ENCODE results near the gene FBXO4. TPM values are rescaled to one million over a fixed set of nuclear protein-coding genes. Genes with fewer than 3 reads are reported as not detected.

Gene FBXO4
- total RNA-seq, result 16.1 and 17.2 TPM in 2 replicates

- no peaks in the 10 kb centered on the region for H3K9me3 Mint-ChIP-seq
- peaks cover 28% of the 10 kb centered on the region for H3K36me3 Mint-ChIP-seq (ENCODE audit: low read depth)
- no peaks in the 10 kb centered on the region for H3K27me3 Mint-ChIP-seq (ENCODE audit: low read depth)
- H3K27ac Mint-ChIP-seq, result peak within 1 kb of the TSS; percentile 98
- peak; percentile 86 for DNase-seq (ENCODE audit: low spot score)
- H3K4me1 Mint-ChIP-seq (ENCODE audit: low read depth), result peaks cover 17% of the 10 kb centered on the region
- peak within 1 kb of the TSS; percentile 90 for H3K4me3 Mint-ChIP-seq (ENCODE audit: low read depth)
- intact Hi-C loops (cut with micrococcal nuclease), result loop anchor here (1.0 kb wide), 3 partner anchors 21 to 69 kb away; partner anchors contain the start of genes OXCT1 and RIMOC1
These were observed at the start of gene FBXO4 for GRCh38 chr5:41924872-41925554. FBXO4 (plus strand) TSS chr5:41925281; CDS start chr5:41925310, 29 bp downstream.

DNA sequence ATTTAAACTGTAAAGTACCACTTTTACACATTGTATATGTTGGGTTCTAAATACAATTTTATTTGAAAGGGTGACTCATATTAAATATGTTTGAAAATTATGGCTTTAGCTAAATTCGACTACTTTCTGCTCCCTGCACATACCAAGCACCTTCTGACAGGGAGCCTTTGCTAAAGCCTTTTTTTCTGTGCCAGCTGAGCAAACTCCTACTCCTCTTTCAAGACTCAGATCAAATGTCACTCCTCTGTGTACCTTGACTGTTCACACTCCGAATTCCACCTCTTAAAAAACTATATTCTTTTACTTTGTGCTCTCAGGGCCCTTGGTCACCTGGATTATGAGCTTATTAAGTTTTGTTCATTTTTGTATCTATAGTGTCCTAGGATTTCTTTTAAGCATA, 48.4 kb upstream of the FBXO4 start:
- Mint-ChIP-seq H3K4me1 (ENCODE audit: low read depth) (peaks cover 35% of the 10 kb centered on the region), H3K27ac (no peak overlapping the region), H3K36me3 (ENCODE audit: low read depth) (peaks cover 2% of the 10 kb centered on the region), H3K27me3 (ENCODE audit: low read depth) (no peaks in the 10 kb centered on the region), H3K9me3 (no peaks in the 10 kb centered on the region), H3K4me3 (ENCODE audit: low read depth) (no peak overlapping the region)
- no peak for DNase-seq (ENCODE audit: low spot score)
- intact Hi-C loops (cut with micrococcal nuclease), result no loop called here

GRCh38 chr5:41877408-41877807, 47.7 kb upstream of the FBXO4 start:
- Mint-ChIP-seq H3K36me3 (ENCODE audit: low read depth) (peaks cover 2% of the 10 kb centered on the region), H3K4me1 (ENCODE audit: low read depth) (peaks cover 35% of the 10 kb centered on the region), H3K27me3 (ENCODE audit: low read depth) (no peaks in the 10 kb centered on the region), H3K27ac (no peak overlapping the region), H3K4me3 (ENCODE audit: low read depth) (no peak overlapping the region), H3K9me3 (no peaks in the 10 kb centered on the region)
- intact Hi-C loops (cut with micrococcal nuclease), result no loop called here
- no peak for DNase-seq (ENCODE audit: low spot score)

DNA sequence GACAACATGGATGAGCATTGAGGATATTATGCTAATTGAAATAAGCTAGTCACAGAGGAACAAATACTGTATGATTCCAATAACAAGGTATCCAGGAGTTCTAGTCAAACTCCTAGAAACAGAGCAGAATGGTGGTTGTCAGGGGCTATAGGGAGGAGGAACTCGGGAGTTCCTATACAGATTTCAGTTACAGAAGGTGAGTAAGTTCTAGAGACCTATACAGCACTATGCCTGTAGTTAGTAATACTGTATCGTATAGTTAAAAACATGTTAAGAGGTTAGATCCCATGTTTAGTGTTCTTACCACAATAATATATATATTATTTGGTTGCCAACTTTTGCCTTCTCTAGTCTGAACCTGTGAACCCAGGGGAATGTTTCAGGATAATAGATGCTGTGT, 46.9 kb upstream of the FBXO4 start:
- Mint-ChIP-seq H3K9me3 (no peaks in the 10 kb centered on the region), H3K27me3 (ENCODE audit: low read depth) (no peaks in the 10 kb centered on the region), H3K4me3 (ENCODE audit: low read depth) (no peak overlapping the region), H3K36me3 (ENCODE audit: low read depth) (peaks cover 2% of the 10 kb centered on the region), H3K4me1 (ENCODE audit: low read depth) (peaks cover 38% of the 10 kb centered on the region), H3K27ac (no peak overlapping the region)
- intact Hi-C loops (cut with micrococcal nuclease), result no loop called here
- no peak for DNase-seq (ENCODE audit: low spot score)

DNA sequence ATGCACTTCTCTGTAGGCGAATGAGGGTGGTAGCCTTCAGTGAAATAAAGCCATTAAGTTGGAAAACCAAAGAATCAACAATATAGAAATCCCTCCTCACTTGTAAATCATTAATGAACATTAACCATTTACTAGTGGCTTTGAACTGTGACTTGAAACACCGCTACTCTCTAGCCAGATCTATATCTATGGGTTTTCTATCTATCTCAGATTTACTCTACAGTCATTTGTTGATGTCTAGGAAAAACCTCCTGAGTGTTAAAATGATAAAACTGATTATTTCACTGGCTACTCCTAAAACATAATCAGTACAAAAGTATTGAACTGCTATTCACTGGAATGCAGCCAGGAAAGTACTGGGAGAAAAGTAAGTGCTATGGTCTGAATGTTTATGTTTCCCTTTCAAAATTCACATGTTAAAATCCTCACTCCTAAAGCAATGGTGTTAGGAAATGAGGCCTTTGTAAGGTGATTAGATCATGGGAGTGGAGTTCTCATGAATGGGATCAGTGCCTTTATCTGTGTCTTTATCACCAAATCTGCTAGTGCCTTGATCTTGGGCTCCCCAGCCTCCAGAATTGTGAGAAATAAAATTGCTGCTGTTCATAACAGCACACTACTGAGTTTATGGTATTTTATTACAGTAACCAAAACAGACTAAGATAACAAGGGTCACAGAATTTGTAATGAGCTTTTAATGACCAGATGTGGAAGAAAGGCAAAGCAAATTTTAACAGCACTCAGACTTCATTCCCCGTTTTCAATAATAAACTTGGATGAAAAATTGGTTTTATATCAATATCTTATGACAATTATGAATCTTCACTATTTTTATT, 46.2 kb upstream of the FBXO4 start:
- Mint-ChIP-seq H3K36me3 (ENCODE audit: low read depth) (peaks cover 2% of the 10 kb centered on the region), H3K4me3 (ENCODE audit: low read depth) (no peak overlapping the region)
- intact Hi-C loops (cut with micrococcal nuclease), result no loop called here

GRCh38 chr5:41882765-41883164, 42.3 kb upstream of the FBXO4 start:
- H3K27me3 Mint-ChIP-seq (ENCODE audit: low read depth), result no peaks in the 10 kb centered on the region
- H3K36me3 Mint-ChIP-seq (ENCODE audit: low read depth), result no peaks in the 10 kb centered on the region
- no peak overlapping the region for H3K27ac Mint-ChIP-seq
- intact Hi-C loops (cut with micrococcal nuclease), result no loop called here
- no peaks in the 10 kb centered on the region for H3K9me3 Mint-ChIP-seq
- peaks cover 30% of the 10 kb centered on the region for H3K4me1 Mint-ChIP-seq (ENCODE audit: low read depth)
- H3K4me3 Mint-ChIP-seq (ENCODE audit: low read depth), result no peak overlapping the region
- DNase-seq (ENCODE audit: low spot score), result no peak

More for the DNA sequence above, 46.2 kb upstream of the FBXO4 start:
- Mint-ChIP-seq H3K27ac (no peak overlapping the region), H3K9me3 (no peaks in the 10 kb centered on the region), H3K4me1 (ENCODE audit: low read depth) (peaks cover 40% of the 10 kb centered on the region), H3K27me3 (ENCODE audit: low read depth) (no peaks in the 10 kb centered on the region)
- no peak for DNase-seq (ENCODE audit: low spot score)

DNA sequence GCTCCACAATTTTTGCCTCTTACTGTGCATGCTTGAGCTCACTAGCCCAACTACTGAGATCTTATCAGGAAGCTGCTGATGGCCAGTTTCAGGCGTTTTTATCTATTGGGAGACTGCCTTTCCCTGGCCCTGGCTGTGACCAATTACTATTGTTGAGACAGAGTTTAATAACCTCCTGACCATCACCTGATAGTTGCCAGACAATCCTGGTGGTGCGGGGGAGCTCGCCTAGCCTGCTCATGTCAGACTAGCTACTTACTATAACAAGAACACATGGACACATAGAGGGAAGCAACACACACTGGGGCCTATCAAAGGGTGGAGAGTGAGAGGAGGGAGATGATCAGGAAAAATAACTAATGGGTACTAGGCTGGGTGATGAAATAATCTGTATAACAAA, 41.8 kb upstream of the FBXO4 start:
- Mint-ChIP-seq H3K4me1 (ENCODE audit: low read depth) (peaks cover 31% of the 10 kb centered on the region), H3K36me3 (ENCODE audit: low read depth) (no peaks in the 10 kb centered on the region), H3K4me3 (ENCODE audit: low read depth) (no peak overlapping the region), H3K27ac (no peak overlapping the region), H3K9me3 (no peaks in the 10 kb centered on the region), H3K27me3 (ENCODE audit: low read depth) (no peaks in the 10 kb centered on the region)
- DNase-seq (ENCODE audit: low spot score), result no peak
- intact Hi-C loops (cut with micrococcal nuclease), result no loop called here

GRCh38 chr5:41883936-41884335, 41.1 kb upstream of the FBXO4 start:
- Mint-ChIP-seq H3K4me3 (ENCODE audit: low read depth) (no peak overlapping the region), H3K36me3 (ENCODE audit: low read depth) (no peaks in the 10 kb centered on the region), H3K4me1 (ENCODE audit: low read depth) (peaks cover 24% of the 10 kb centered on the region), H3K9me3 (no peaks in the 10 kb centered on the region), H3K27me3 (ENCODE audit: low read depth) (no peaks in the 10 kb centered on the region), H3K27ac (no peak overlapping the region)
- intact Hi-C loops (cut with micrococcal nuclease), result no loop called here
- no peak for DNase-seq (ENCODE audit: low spot score)

- no peaks in the 10 kb centered on the region for H3K9me3 Mint-ChIP-seq
- DNase-seq (ENCODE audit: low spot score), result no peak
- intact Hi-C loops (cut with micrococcal nuclease), result no loop called here
- no peak overlapping the region for H3K4me3 Mint-ChIP-seq (ENCODE audit: low read depth)
- H3K27me3 Mint-ChIP-seq (ENCODE audit: low read depth), result no peaks in the 10 kb centered on the region
- H3K27ac Mint-ChIP-seq, result peak overlapping the region; percentile 54
- H3K36me3 Mint-ChIP-seq (ENCODE audit: low read depth), result no peaks in the 10 kb centered on the region
- peaks cover 20% of the 10 kb centered on the region for H3K4me1 Mint-ChIP-seq (ENCODE audit: low read depth)
These were observed 39.8 kb upstream of the FBXO4 start for GRCh38 chr5:41885286-41885685.

GRCh38 chr5:41891066-41891707, 33.9 kb upstream of the FBXO4 start:
- intact Hi-C loops (cut with micrococcal nuclease), result loop anchor here (2.0 kb wide), 1 partner anchor 14 kb away; the partner anchor contains the start of gene RIMOC1
- H3K27ac Mint-ChIP-seq, result peak overlapping the region; percentile 49

DNA sequence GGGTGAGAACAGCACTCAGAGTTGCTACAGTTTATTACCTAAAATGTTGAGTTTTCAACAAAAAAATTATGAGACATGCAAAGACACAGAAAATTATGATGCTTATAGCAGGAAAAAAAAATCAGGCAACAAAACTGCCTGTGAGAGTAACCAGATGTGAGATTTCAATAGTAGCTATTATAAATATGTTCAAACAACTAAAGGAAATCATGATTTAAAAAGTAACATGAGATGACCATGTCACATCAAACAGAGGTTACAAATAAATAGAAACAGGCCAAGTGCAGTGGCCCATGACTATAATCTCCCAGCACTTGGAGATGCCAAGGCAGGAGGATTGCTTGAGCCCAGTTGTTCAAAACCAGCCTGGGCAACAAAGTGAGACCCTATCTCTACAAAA, 33.0 kb upstream of the FBXO4 start:
- intact Hi-C loops (cut with micrococcal nuclease), result loop anchor here (2.0 kb wide), 1 partner anchor 21 kb away; the partner anchor contains the start of gene OXCT1
- no peak overlapping the region for H3K4me3 Mint-ChIP-seq (ENCODE audit: low read depth)
- H3K36me3 Mint-ChIP-seq (ENCODE audit: low read depth), result no peaks in the 10 kb centered on the region
- DNase-seq (ENCODE audit: low spot score), result no peak
- peaks cover 4% of the 10 kb centered on the region for H3K9me3 Mint-ChIP-seq
- H3K27me3 Mint-ChIP-seq (ENCODE audit: low read depth), result peaks cover 18% of the 10 kb centered on the region
- peak overlapping the region; percentile 61 for H3K27ac Mint-ChIP-seq
- peaks cover 33% of the 10 kb centered on the region for H3K4me1 Mint-ChIP-seq (ENCODE audit: low read depth)

More at GRCh38 chr5:41891066-41891707, 33.9 kb upstream of the FBXO4 start:
- Mint-ChIP-seq H3K4me3 (ENCODE audit: low read depth) (no peak overlapping the region), H3K4me1 (ENCODE audit: low read depth) (peaks cover 33% of the 10 kb centered on the region), H3K9me3 (peaks cover 4% of the 10 kb centered on the region), H3K36me3 (ENCODE audit: low read depth) (no peaks in the 10 kb centered on the region), H3K27me3 (ENCODE audit: low read depth) (peaks cover 10% of the 10 kb centered on the region)
- DNase-seq (ENCODE audit: low spot score), result no peak

GRCh38 chr5:41893074-41893851, 31.8 kb upstream of the FBXO4 start:
- Mint-ChIP-seq H3K4me3 (ENCODE audit: low read depth) (peak overlapping the region; percentile 37), H3K9me3 (peaks cover 4% of the 10 kb centered on the region), H3K27ac (no peak overlapping the region), H3K27me3 (ENCODE audit: low read depth) (peaks cover 21% of the 10 kb centered on the region), H3K36me3 (ENCODE audit: low read depth) (no peaks in the 10 kb centered on the region), H3K4me1 (ENCODE audit: low read depth) (peaks cover 26% of the 10 kb centered on the region)
- no peak for DNase-seq (ENCODE audit: low spot score)
- intact Hi-C loops (cut with micrococcal nuclease), result loop anchor here (2.0 kb wide), 1 partner anchor 22 kb away; the partner anchor contains the start of gene OXCT1
